Rectal smooth muscle tissue (tissue), 1 donor: ENCODE measurements around the gene FCER2.

Source experiments
- H3K27ac ChIP-seq: one replicate; pipeline ENCODE4 v1.7.0; 2013; ENCODE audit warnings: low read depth, low read length, inconsistent platforms
- H3K27me3 ChIP-seq: one replicate; pipeline ENCODE4 v1.7.0; 2013; ENCODE audit warnings: low read length; ENCODE audit not compliant: control insufficient read depth, insufficient read depth
- H3K36me3 ChIP-seq: one replicate; pipeline ENCODE4 v1.7.0; 2013; ENCODE audit warnings: low read length; ENCODE audit not compliant: control insufficient read depth, insufficient read depth
- H3K4me1 ChIP-seq: one replicate; pipeline ENCODE4 v1.7.0; 2013; ENCODE audit warnings: low read length; ENCODE audit not compliant: control insufficient read depth, insufficient read depth
- H3K4me3 ChIP-seq: one replicate; pipeline ENCODE4 v1.7.0; 2013; ENCODE audit warnings: low read length
- H3K9ac ChIP-seq: one replicate; pipeline ENCODE4 v1.7.0; 2013; ENCODE audit warnings: low read length

The FCER2 gene

DNA sequence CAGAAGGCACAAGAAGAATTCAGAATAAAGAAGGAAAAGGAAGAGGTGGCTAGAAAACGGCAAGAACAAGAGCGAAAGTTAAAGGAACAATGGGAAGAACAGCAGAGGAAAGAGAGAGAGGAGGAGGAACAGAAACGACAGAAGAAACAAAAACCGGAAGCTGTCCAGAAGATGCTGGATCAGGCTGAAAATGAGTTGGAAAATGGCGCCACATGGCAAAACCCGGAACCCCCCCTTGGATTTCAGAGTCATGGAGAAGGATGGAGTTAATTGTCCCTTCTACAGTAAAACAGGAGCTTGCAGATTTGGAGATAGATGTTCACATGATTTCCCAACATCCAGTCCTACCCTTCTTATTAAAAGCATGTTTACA, 38.7 kb upstream of the FCER2 start:
- H3K4me1 ChIP-seq = no peaks in the 10 kb centered on the region
- H3K9ac ChIP-seq = no peak overlapping the region
- no peaks in the 10 kb centered on the region for H3K36me3 ChIP-seq
- H3K27me3 ChIP-seq = no peaks in the 10 kb centered on the region
- no peak overlapping the region for H3K27ac ChIP-seq
- H3K4me3 ChIP-seq = no peak overlapping the region

DNA sequence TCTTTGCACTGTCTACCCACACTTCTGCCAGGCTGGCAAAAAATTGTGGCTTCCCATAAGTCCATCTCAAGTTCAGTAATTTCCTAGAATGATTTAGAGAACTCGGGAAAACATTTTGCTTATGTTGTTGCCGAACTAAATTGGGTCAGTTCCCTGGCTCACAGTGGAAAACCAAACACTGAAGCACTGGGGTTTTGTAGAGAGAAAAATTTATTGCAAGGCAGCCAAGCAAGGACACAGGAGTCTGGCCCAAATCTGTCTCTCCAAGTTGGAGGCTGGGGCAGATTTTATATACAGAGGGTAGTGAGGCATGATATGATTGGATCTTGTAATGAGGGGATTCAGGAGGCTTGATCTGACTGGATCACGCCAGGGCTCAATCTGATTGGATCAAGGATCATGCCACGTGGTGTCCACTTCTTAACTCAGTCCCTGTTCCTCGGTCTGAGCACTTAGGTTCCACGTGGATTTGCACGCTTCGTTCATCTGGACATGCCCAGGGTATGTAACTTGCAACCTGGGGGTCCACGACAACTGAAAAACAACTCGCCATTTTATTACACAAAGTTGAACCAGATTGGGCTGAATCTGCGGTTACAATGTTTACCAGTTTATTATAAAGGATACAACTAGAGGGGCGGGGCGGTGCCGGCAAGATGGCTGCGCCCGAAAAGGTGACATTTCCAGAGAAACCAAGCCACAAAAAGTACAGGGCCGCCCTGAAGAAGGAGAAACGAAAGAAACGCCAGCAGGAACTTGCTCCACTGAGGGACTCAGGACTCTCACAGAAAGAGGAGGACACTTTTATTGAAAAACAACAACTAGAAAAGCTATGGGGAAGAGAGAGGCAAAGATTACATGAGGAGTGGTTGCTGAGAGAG, 38.1 kb upstream of the FCER2 start:
- H3K27ac ChIP-seq = no peak overlapping the region
- no peak overlapping the region for H3K9ac ChIP-seq
- no peaks in the 10 kb centered on the region for H3K36me3 ChIP-seq
- no peaks in the 10 kb centered on the region for H3K4me1 ChIP-seq
- H3K27me3 ChIP-seq = no peaks in the 10 kb centered on the region
- H3K4me3 ChIP-seq = no peak overlapping the region

DNA sequence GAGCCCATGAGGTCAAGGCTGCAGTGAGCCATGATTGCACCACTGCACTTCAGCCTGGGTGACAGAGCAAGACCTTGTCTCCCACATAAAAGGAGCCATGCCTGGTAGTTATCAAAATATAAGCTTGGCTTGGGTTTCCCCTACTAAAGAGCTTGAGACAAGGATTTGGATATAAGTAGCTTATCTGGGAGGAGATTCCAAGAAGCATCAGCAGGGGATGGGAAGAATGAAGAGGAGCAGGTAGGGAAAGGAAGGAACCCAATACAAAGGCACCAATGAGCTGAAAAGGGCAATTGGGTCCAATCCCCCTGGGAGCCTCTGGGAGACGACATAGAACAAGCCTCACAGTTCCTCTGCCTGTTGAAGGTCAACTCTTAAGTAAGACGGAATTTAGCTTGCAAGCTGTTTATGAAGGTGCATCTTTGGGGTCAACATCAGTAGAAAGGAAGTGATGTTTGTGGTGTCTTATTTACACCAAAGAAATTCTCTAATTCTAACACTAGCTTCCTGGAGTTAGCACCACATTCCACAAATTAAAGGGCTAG, 37.4 kb upstream of the FCER2 start:
- no peaks in the 10 kb centered on the region for H3K36me3 ChIP-seq
- no peak overlapping the region for H3K27ac ChIP-seq
- H3K4me1 ChIP-seq = no peaks in the 10 kb centered on the region
- H3K27me3 ChIP-seq = no peaks in the 10 kb centered on the region
- H3K4me3 ChIP-seq = no peak overlapping the region
- H3K9ac ChIP-seq = no peak overlapping the region

DNA sequence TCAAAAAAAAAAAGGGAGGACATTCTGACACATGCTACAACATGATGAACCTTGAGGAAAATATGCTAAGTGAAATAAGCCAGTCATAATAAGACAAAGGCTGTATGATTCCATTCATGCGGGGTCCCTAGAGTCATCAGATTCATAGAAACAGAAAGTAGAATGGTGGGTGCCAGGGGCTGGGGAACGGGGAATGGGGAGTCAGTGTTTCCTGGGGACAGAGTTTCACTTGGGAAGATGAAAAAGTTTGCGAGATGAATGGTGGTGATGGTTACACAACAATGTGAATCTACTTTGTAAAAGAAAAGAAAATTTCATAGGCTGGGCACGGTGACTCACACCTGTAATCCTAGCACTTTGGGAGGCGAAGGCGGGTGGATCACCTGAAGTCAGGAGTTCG, 36.1 kb upstream of the FCER2 start:
- Histone ChIP-seq H3K36me3 (no peaks in the 10 kb centered on the region), H3K4me3 (no peak overlapping the region), H3K27ac (no peak overlapping the region), H3K27me3 (no peaks in the 10 kb centered on the region), H3K9ac (no peak overlapping the region), H3K4me1 (no peaks in the 10 kb centered on the region)

DNA sequence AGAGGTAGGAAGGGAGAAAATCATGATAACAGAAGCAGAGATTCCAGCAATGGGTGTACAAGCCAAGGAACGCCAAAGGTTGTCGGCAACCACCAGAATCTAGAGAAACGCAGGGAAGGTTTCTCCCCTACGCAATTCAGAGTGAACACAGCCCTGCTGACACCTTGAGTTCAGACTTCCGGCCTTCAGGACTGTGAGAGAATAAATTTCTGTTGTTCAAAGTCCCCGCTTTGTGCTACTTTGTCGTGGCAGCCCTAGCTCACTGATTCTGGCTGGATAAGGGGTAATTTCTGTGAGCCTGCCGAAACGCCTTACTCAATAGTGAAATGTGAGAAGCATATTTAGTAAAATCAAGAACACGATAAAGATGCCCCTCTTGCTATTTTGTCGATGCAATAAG, 35.3 kb upstream of the FCER2 start:
- H3K4me1 ChIP-seq = no peaks in the 10 kb centered on the region
- no peaks in the 10 kb centered on the region for H3K36me3 ChIP-seq
- H3K9ac ChIP-seq = no peak overlapping the region
- H3K27me3 ChIP-seq = peaks cover 4% of the 10 kb centered on the region
- H3K4me3 ChIP-seq = no peak overlapping the region
- H3K27ac ChIP-seq = no peak overlapping the region

DNA sequence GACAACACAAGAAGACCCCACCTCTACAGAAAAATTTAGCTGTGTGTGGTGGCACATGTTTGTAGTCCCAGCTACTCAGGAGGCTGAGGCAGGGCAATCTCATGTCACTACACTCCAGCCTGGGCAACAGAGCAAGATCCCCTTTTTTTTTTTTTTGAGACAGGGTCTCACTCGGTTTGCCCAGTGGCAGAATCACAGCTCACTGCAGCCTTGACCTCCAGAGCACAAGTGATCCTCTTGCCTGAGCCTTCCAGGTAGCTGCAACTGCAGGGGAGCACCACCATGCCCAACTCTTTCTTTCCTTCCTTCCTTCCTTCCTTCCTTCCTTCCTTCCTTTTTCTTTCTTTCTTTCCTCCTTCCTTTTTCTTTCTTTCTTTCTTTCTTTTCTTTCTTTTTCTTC, 34.2 kb upstream of the FCER2 start:
- no peak overlapping the region for H3K27ac ChIP-seq
- H3K9ac ChIP-seq = no peak overlapping the region
- H3K36me3 ChIP-seq = no peaks in the 10 kb centered on the region
- peaks cover 7% of the 10 kb centered on the region for H3K27me3 ChIP-seq
- H3K4me1 ChIP-seq = no peaks in the 10 kb centered on the region
- H3K4me3 ChIP-seq = no peak overlapping the region

DNA sequence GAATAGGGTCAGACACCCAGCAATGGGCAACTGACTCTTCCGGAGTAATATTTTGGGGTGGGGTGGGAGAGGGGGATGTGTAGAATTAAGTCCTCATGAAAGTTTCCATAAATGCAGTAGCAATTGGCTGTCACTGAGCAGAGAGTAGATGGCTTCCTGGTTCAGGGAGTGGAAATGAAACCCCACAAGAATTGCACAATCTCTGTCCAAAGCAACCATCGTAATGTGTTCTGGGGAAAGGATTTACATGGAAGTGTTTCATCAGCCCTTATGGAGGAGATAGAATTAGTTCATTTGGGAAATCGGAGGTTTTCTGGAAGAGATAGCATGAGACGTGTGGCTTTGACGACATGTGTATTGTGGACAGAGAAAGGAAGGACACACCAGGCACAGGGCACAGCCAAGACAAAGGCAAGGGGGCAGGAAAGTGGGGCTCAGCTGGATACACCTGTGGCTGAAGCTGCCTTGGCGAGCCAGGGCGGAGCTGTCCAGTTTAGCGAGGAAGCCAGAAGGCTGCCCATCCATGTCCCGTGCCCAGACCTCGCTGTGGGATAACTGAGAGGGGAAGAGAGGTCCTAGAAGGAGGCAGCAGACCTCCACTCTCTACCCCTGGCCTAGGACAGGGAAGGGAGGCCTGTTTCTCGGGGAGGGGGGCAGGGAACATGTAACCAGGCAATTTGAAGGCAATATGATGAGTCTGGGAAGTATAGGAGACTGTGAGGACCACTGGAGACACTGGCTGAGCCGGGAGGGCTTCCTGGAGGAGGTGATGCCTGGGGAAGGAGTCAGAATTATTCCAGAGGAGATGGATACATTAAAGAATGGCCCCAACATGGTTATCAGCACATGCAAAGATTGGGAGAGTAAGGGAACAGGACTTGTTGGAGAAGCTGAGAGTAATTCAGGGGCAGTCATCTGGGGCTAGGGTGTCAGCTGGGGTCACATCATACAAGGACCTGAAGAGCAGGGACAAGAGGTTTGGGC, 32.6 kb upstream of the FCER2 start:
- no peaks in the 10 kb centered on the region for H3K36me3 ChIP-seq
- H3K27ac ChIP-seq = no peak overlapping the region
- H3K27me3 ChIP-seq = peaks cover 15% of the 10 kb centered on the region
- H3K9ac ChIP-seq = no peak overlapping the region
- no peak overlapping the region for H3K4me3 ChIP-seq
- no peaks in the 10 kb centered on the region for H3K4me1 ChIP-seq

DNA sequence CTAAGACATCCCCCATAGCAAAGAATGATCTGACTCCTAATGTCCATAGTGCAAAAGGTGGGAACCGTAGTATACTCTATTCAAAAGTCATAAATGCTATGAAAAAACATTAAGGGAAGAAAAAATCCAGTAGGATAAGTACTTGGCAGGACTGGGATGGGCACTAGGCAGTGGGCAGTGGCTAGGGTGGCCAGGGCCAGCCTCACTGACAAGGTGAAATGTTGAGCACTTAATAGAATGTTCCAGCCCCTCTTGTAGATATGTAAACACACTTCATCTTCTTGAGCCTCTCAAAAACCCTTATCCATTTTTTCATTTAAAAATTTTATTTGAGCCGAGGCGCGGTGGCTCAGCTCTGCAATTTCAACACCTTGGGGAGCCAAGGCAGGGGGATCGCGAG, 31.4 kb upstream of the FCER2 start:
- H3K27me3 ChIP-seq = peaks cover 16% of the 10 kb centered on the region
- H3K4me3 ChIP-seq = no peak overlapping the region
- H3K36me3 ChIP-seq = no peaks in the 10 kb centered on the region
- H3K4me1 ChIP-seq = no peaks in the 10 kb centered on the region
- H3K27ac ChIP-seq = no peak overlapping the region
- no peak overlapping the region for H3K9ac ChIP-seq

DNA sequence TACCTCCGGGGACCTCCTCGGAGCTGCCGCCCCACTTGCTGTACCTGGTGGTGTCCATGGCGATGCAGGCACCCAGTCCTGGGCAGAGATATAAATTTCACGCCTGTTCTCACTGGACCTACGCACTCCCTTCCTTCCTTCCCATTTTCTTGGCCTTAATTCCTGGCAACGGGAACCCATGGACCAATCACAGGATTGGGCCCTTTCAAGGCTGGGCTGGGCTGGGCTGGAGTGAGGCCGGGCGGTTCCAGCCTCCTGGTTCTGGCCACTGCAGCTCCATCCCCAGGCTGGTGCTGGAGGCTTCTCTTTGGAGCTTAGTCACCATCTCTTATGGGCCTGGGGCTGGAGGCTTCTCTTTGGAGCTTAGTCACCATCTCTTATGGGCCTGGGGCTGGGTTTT, 30.1 kb upstream of the FCER2 start, which contains the start of gene CLEC4G:
Gene CLEC4G, minus strand, starts transcription at position 66 of the 400 bp plus-strand sequence. Its CDS starts 8 bp downstream, at position 58.
- Histone ChIP-seq H3K36me3 (no peaks in the 10 kb centered on the region), H3K27ac (no peak within 1 kb of the TSS), H3K4me3 (no peak within 1 kb of the TSS), H3K9ac (no peak within 1 kb of the TSS), H3K27me3 (peaks cover 16% of the 10 kb centered on the region), H3K4me1 (no peaks in the 10 kb centered on the region)

DNA sequence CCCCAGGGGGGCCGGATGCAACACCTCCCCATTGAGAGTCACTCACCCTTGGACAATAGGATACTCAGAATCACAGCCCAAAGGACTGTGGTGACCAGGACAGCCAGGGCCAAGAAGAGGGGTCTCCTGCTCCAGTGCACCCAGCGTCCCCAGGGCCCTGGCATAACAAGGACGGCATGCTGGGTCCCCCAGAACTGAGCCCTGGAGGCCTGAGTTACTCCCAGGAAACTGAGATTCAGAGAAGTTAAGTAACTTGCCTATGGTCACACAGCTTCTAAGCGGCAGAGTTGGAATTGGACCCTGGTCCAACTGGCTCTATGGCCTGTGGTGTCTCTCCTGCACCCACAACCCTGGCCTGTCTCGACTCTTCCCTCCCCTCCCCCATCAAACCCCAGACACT, 29.7 kb upstream of the FCER2 start:
- Histone ChIP-seq H3K4me3 (no peak overlapping the region), H3K27ac (no peak overlapping the region), H3K27me3 (peaks cover 16% of the 10 kb centered on the region), H3K4me1 (no peaks in the 10 kb centered on the region), H3K9ac (no peak overlapping the region), H3K36me3 (no peaks in the 10 kb centered on the region)

DNA sequence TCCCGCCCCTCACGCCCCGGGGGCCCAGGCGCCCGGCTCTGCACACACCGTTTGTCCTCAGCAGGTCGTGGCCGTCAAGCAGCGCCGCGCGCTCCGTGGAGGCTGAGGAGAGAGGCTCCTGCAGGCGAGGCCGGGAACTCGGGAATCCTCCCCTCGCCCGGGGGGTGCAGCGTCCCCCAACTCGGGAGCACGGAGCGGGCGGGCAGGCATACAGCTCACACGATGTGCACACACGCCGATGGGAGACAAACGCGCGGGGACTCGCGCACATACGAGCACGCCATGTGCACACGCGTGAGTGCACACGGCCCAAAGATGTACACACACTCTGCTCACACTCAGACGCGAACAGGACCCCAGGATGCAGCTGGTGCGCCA, 29.3 kb upstream of the FCER2 start:
- H3K9ac ChIP-seq = no peak overlapping the region
- no peaks in the 10 kb centered on the region for H3K4me1 ChIP-seq
- no peak overlapping the region for H3K4me3 ChIP-seq
- no peaks in the 10 kb centered on the region for H3K36me3 ChIP-seq
- no peak overlapping the region for H3K27ac ChIP-seq
- peaks cover 16% of the 10 kb centered on the region for H3K27me3 ChIP-seq
